GM23338 (cell line): Measurements from ENCODE around the gene HSPA1B. TPM values are rescaled to one million over a fixed set of nuclear protein-coding genes. Genes with fewer than 3 reads are reported as not detected.

Experiments used
- ATAC-seq: fragments of 200-7000 bp; cut with Tn5 transposase; 3 replicates; pipeline ENCODE4 v1.9.1; 2020
- DNase-seq: peaks from one replicate; pipeline ENCODE4 v3.0.0-alpha.2; 2015; ENCODE audit warnings: low spot score
- H2AFZ ChIP-seq: fragments of 200-600 bp; sonication (generic); 2 replicates; pipeline ENCODE4 v1.8.0; 2016; ENCODE audit warnings: antibody characterized with exemption, mild to moderate bottlenecking, moderate library complexity
- H3F3A ChIP-seq: fragments of 200-600 bp; sonication (generic); replicated peaks from 2 replicates; pipeline ENCODE4 v1.8.0; 2017; ENCODE audit warnings: antibody characterized with exemption, mixed run types, low read depth
- H3K27ac ChIP-seq: fragments of 200-600 bp; sonication (generic); 2 replicates; pipeline ENCODE4 v1.6.1; 2016; ENCODE audit warnings: low read depth
- H3K27me3 ChIP-seq: fragments of 200-600 bp; sonication (generic); 2 replicates; pipeline ENCODE4 v1.8.0; 2016; ENCODE audit warnings: mild to moderate bottlenecking, mixed run types, moderate library complexity; ENCODE audit not compliant: insufficient read depth
- H3K36me3 ChIP-seq: fragments of 200-600 bp; sonication (generic); 2 replicates; pipeline ENCODE4 v1.8.0; 2016; ENCODE audit warnings: mild to moderate bottlenecking; ENCODE audit not compliant: insufficient read depth
- H3K4me1 ChIP-seq: fragments of 200-600 bp; sonication (generic); 2 replicates; pipeline ENCODE4 v1.8.0; 2016; ENCODE audit warnings: mild to moderate bottlenecking, moderate library complexity; ENCODE audit not compliant: insufficient read depth
- H3K4me2 ChIP-seq: fragments of 200-600 bp; sonication (generic); 2 replicates; pipeline ENCODE4 v1.7.1; 2017; ENCODE audit warnings: mixed run types
- H3K4me3 ChIP-seq: fragments of 200-600 bp; sonication (generic); 2 replicates; pipeline ENCODE4 v1.6.1; 2016; ENCODE audit warnings: mixed run types
- H3K79me2 ChIP-seq: fragments of 200-600 bp; sonication (generic); replicated peaks from 2 replicates; pipeline ENCODE4 v1.8.0; 2017; ENCODE audit warnings: mild to moderate bottlenecking; ENCODE audit not compliant: insufficient read depth
- H3K9me2 ChIP-seq: fragments of 200-600 bp; sonication (generic); 2 replicates; pipeline ENCODE4 v1.8.0; 2017; ENCODE audit not compliant: insufficient read depth
- H4K20me1 ChIP-seq: fragments of 200-600 bp; sonication (generic); replicated peaks from 2 replicates; pipeline ENCODE4 v1.8.0; 2017; ENCODE audit warnings: mild to moderate bottlenecking; ENCODE audit not compliant: insufficient read depth
- H3K27ac Mint-ChIP-seq: 2 replicates; pipeline ENCODE4 v1.8.0; 2020; ENCODE audit warnings: inconsistent platforms, mild to moderate bottlenecking, moderate library complexity, mixed read lengths
- H3K27me3 Mint-ChIP-seq: 3 replicates; pipeline ENCODE4 v1.8.0; 2022; ENCODE audit warnings: low read depth, mild to moderate bottlenecking, moderate library complexity, mixed read lengths, inconsistent platforms; ENCODE audit not compliant: insufficient read depth, poor library complexity
- H3K36me3 Mint-ChIP-seq: 3 replicates; pipeline ENCODE4 v1.8.0; 2021; ENCODE audit warnings: low read depth, mild to moderate bottlenecking, inconsistent platforms, moderate library complexity, mixed read lengths
- H3K4me1 Mint-ChIP-seq: 3 replicates; pipeline ENCODE4 v1.8.0; 2020; ENCODE audit warnings: mild to moderate bottlenecking, inconsistent platforms, mixed read lengths
- H3K4me3 Mint-ChIP-seq: 3 replicates; pipeline ENCODE4 v1.8.0; 2021; ENCODE audit warnings: moderate library complexity, mild to moderate bottlenecking, inconsistent platforms, mixed read lengths
- H3K9me3 Mint-ChIP-seq: 3 replicates; pipeline ENCODE4 v1.8.0; 2020; ENCODE audit warnings: moderate library complexity, mild to moderate bottlenecking, inconsistent platforms, mixed read lengths
- ZNF114 ChIP-seq: fragments of 250-450 bp; sonication (Bioruptor Pico); IDR thresholded peaks from 2 replicates; pipeline ENCODE4 v1.5.0; 2020; ENCODE audit warnings: mild to moderate bottlenecking, moderate library complexity
- polyA plus RNA-seq: library from polyadenylated mRNA; unstranded; fragments of >200 nt; fragmentation: Nextera tagmentation; extraction: Ambion mirVana; gene quantifications from 2 replicates; pipeline ENCODE4 v1.2.1, GENCODE V29; 2016
- total RNA-seq: library from RNA; depleted of rRNA; stranded (reverse); fragments of >200 nt; shearing (Covaris generic); gene quantifications from 2 replicates; pipeline ENCODE4 v1.2.3, GENCODE V29; 2014
- TF ChIP-seq, protein P1 (sequence below): IDR thresholded peaks from one replicate; pipeline ENCODE4 v1.6.1; 2018; ENCODE audit warnings: antibody characterized with exemption; ENCODE audit not compliant: unreplicated experiment
- TF ChIP-seq, protein P2 (sequence below): fragments of 250-450 bp; sonication (Bioruptor Pico); IDR thresholded peaks from 2 replicates; pipeline ENCODE4 v1.5.0; 2020; ENCODE audit warnings: mild to moderate bottlenecking, moderate library complexity
- TF ChIP-seq, protein P3 (sequence below), 2 experiments: fragments of 200-600 bp in 1 of 2; sonication (generic) in 1 of 2; conservative IDR thresholded peaks; 2 replicates each; pipeline versions ENCODE4 v1.5.1 to v1.6.1; 2016 to 2017; ENCODE audit warnings: antibody characterized with exemption in 2 of 2, low read depth in 2 of 2, mild to moderate bottlenecking in 2 of 2, moderate library complexity in 1 of 2

Gene HSPA1B
- total and polyA plus RNA-seq, 2 experiments from 2014 or later = 31.7 to 113 TPM

DNA sequence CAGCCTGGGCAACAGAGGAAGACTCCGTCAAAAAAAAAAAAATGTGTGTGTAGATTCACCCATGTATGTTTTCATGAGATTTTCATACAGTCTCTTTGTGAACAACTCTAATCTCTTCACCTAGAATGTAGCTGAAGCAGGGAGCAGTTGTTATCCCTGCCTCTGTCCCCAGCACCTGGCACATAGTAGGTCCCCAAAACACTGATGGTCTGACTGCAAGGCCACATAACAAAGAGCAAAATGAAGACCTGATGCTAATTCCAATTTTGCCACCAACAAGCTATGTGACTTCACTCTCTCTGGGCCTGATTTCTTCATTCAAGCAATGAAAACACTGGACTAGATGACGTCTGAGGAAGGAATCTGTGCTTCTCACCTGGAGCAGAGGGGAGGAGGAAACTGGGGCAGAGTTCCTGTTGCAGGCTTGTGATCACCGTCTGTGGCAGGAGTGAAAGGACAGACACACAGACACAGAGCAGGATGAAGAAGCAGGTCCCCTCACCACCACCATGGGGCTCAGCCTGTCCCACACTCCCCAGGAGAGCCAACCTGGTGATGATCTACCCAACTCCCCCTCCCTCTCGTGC, 46.6 kb downstream of the HSPA1B start:
- Mint-ChIP-seq H3K27me3 (peaks cover 8% of the 10 kb centered on the region), H3K9me3 (no peaks in the 10 kb centered on the region), H3K36me3 (no peaks in the 10 kb centered on the region), H3K4me3 (no peak overlapping the region), H3K4me1 (peaks cover 11% of the 10 kb centered on the region), H3K27ac (no peak overlapping the region)
- no peaks in the 10 kb centered on the region for H3K79me2 ChIP-seq
- H3K27me3 ChIP-seq = no peaks in the 10 kb centered on the region
- peaks cover under 1% of the 10 kb centered on the region; the same call in 1 of the 2 replicates for H4K20me1 ChIP-seq
- TF ChIP-seq, protein P1, sequence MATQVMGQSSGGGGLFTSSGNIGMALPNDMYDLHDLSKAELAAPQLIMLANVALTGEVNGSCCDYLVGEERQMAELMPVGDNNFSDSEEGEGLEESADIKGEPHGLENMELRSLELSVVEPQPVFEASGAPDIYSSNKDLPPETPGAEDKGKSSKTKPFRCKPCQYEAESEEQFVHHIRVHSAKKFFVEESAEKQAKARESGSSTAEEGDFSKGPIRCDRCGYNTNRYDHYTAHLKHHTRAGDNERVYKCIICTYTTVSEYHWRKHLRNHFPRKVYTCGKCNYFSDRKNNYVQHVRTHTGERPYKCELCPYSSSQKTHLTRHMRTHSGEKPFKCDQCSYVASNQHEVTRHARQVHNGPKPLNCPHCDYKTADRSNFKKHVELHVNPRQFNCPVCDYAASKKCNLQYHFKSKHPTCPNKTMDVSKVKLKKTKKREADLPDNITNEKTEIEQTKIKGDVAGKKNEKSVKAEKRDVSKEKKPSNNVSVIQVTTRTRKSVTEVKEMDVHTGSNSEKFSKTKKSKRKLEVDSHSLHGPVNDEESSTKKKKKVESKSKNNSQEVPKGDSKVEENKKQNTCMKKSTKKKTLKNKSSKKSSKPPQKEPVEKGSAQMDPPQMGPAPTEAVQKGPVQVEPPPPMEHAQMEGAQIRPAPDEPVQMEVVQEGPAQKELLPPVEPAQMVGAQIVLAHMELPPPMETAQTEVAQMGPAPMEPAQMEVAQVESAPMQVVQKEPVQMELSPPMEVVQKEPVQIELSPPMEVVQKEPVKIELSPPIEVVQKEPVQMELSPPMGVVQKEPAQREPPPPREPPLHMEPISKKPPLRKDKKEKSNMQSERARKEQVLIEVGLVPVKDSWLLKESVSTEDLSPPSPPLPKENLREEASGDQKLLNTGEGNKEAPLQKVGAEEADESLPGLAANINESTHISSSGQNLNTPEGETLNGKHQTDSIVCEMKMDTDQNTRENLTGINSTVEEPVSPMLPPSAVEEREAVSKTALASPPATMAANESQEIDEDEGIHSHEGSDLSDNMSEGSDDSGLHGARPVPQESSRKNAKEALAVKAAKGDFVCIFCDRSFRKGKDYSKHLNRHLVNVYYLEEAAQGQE = no peak
- TF ChIP-seq, protein P2, sequence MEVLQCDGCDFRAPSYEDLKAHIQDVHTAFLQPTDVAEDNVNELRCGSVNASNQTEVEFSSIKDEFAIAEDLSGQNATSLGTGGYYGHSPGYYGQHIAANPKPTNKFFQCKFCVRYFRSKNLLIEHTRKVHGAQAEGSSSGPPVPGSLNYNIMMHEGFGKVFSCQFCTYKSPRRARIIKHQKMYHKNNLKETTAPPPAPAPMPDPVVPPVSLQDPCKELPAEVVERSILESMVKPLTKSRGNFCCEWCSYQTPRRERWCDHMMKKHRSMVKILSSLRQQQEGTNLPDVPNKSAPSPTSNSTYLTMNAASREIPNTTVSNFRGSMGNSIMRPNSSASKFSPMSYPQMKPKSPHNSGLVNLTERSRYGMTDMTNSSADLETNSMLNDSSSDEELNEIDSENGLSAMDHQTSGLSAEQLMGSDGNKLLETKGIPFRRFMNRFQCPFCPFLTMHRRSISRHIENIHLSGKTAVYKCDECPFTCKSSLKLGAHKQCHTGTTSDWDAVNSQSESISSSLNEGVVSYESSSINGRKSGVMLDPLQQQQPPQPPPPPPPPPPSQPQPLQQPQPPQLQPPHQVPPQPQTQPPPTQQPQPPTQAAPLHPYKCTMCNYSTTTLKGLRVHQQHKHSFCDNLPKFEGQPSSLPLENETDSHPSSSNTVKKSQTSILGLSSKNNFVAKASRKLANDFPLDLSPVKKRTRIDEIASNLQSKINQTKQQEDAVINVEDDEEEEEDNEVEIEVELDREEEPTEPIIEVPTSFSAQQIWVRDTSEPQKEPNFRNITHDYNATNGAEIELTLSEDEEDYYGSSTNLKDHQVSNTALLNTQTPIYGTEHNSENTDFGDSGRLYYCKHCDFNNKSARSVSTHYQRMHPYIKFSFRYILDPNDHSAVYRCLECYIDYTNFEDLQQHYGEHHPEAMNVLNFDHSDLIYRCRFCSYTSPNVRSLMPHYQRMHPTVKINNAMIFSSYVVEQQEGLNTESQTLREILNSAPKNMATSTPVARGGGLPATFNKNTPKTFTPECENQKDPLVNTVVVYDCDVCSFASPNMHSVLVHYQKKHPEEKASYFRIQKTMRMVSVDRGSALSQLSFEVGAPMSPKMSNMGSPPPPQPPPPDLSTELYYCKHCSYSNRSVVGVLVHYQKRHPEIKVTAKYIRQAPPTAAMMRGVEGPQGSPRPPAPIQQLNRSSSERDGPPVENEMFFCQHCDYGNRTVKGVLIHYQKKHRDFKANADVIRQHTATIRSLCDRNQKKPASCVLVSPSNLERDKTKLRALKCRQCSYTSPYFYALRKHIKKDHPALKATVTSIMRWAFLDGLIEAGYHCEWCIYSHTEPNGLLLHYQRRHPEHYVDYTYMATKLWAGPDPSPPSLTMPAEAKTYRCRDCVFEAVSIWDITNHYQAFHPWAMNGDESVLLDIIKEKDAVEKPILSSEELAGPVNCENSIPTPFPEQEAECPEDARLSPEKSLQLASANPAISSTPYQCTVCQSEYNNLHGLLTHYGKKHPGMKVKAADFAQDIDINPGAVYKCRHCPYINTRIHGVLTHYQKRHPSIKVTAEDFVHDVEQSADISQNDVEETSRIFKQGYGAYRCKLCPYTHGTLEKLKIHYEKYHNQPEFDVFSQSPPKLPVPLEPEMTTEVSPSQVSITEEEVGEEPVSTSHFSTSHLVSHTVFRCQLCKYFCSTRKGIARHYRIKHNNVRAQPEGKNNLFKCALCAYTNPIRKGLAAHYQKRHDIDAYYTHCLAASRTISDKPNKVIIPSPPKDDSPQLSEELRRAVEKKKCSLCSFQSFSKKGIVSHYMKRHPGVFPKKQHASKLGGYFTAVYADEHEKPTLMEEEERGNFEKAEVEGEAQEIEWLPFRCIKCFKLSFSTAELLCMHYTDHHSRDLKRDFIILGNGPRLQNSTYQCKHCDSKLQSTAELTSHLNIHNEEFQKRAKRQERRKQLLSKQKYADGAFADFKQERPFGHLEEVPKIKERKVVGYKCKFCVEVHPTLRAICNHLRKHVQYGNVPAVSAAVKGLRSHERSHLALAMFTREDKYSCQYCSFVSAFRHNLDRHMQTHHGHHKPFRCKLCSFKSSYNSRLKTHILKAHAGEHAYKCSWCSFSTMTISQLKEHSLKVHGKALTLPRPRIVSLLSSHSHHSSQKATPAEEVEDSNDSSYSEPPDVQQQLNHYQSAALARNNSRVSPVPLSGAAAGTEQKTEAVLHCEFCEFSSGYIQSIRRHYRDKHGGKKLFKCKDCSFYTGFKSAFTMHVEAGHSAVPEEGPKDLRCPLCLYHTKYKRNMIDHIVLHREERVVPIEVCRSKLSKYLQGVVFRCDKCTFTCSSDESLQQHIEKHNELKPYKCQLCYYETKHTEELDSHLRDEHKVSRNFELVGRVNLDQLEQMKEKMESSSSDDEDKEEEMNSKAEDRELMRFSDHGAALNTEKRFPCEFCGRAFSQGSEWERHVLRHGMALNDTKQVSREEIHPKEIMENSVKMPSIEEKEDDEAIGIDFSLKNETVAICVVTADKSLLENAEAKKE (CRISPR knock-in tag) = no peak
- TF ChIP-seq ZNF114 = no peak
- TF ChIP-seq, protein P3, sequence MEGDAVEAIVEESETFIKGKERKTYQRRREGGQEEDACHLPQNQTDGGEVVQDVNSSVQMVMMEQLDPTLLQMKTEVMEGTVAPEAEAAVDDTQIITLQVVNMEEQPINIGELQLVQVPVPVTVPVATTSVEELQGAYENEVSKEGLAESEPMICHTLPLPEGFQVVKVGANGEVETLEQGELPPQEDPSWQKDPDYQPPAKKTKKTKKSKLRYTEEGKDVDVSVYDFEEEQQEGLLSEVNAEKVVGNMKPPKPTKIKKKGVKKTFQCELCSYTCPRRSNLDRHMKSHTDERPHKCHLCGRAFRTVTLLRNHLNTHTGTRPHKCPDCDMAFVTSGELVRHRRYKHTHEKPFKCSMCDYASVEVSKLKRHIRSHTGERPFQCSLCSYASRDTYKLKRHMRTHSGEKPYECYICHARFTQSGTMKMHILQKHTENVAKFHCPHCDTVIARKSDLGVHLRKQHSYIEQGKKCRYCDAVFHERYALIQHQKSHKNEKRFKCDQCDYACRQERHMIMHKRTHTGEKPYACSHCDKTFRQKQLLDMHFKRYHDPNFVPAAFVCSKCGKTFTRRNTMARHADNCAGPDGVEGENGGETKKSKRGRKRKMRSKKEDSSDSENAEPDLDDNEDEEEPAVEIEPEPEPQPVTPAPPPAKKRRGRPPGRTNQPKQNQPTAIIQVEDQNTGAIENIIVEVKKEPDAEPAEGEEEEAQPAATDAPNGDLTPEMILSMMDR (conservative IDR thresholded peaks at IDR 0.05; ENCODE audit: low read depth in 2 of 2) = no peak
- H3K4me1 ChIP-seq = peaks cover 9% of the 10 kb centered on the region; the same call in 1 of the 2 replicates
- H3K36me3 ChIP-seq = no peaks in the 10 kb centered on the region
- ATAC-seq = no peak
- DNase-seq = no peak
- no peak overlapping the region for H3K4me2 ChIP-seq
- H3K4me3 ChIP-seq = no peak overlapping the region
- no peak overlapping the region for H3K27ac ChIP-seq
- peaks cover 2% of the 10 kb centered on the region; the same call in 1 of the 2 replicates for H3F3A ChIP-seq
- H3K9me2 ChIP-seq = no peaks in the 10 kb centered on the region
- no peak overlapping the region for H2AFZ ChIP-seq
